ENCODE measurements around the gene CIAO1. TPM values are rescaled to one million over a fixed set of nuclear protein-coding genes. Genes with fewer than 3 reads are reported as not detected.

CIAO1 gene
- total and polyA plus RNA-seq, 3 donors from 2014 or later = 56.8 to 164 (median 154) TPM

DNA sequence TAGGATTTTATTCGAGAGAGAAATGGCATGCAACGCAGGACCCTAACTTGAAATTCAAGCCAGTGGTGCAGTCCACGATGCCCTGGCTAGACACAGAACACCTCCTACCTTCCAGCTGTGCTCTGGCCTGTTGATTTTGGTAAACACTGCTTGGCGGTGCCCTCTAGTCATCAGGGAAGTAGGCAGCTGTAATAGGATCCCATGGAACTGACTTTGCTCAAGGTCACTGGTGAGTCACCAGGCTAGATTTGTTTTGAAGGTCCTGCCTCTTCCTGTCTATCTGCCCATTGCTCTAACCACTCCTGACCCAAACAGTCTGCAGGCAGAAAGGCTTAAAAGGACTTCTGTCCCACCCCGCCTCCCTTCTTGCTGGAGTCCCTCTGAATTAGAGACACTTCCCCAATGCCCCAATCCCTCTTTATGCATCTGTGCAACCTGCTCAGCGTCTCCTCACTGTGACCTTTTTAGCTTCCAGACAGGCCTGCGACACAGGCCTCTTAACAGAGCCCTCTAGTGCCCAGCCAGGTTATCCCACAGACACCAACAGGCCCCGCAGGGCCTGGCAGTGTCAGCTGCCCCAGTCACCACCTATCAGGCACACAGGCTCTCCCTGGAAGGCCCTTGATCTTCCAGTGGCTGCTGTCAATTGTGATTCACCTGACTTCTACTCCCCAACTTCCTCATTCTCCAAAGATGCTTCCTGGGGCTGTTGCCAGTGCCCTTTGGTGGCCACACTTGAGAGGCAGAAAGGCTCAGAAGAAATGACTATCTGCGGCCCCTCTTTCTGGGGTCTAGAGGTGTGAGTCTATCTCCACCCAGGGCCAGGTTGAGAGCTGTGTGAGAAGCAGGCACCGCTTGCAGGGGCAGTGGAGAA, 5.4 kb upstream of the CIAO1 start:
- intact Hi-C loops (cut with DNase I; ENCODE audit: low total_unique reads) = no loop called here
- WGBS, 2 donors = 40% methylated on average over 10 of the region's 10 CpGs
- H3K36me3 ChIP-seq (ENCODE audit: low read depth, missing control alignments) = no peaks in the 10 kb centered on the region
- peak overlapping the region; percentile 47 to 70 for H3K27ac ChIP-seq
- DNase-seq = peak; percentile 72
- peaks cover 49% of the 10 kb centered on the region for H3K4me1 ChIP-seq
- no peaks in the 10 kb centered on the region for H3K9me3 ChIP-seq
- no peak for TF ChIP-seq POLR2A (IDR thresholded peaks at IDR 0.05)
- TF ChIP-seq, protein P1, sequence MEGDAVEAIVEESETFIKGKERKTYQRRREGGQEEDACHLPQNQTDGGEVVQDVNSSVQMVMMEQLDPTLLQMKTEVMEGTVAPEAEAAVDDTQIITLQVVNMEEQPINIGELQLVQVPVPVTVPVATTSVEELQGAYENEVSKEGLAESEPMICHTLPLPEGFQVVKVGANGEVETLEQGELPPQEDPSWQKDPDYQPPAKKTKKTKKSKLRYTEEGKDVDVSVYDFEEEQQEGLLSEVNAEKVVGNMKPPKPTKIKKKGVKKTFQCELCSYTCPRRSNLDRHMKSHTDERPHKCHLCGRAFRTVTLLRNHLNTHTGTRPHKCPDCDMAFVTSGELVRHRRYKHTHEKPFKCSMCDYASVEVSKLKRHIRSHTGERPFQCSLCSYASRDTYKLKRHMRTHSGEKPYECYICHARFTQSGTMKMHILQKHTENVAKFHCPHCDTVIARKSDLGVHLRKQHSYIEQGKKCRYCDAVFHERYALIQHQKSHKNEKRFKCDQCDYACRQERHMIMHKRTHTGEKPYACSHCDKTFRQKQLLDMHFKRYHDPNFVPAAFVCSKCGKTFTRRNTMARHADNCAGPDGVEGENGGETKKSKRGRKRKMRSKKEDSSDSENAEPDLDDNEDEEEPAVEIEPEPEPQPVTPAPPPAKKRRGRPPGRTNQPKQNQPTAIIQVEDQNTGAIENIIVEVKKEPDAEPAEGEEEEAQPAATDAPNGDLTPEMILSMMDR (IDR thresholded peaks at IDR 0.05) = peak in 2 of 3 experiments; percentile 8
- no peak overlapping the region for H3K4me3 ChIP-seq
- H3K27me3 ChIP-seq = no peaks in the 10 kb centered on the region

DNA sequence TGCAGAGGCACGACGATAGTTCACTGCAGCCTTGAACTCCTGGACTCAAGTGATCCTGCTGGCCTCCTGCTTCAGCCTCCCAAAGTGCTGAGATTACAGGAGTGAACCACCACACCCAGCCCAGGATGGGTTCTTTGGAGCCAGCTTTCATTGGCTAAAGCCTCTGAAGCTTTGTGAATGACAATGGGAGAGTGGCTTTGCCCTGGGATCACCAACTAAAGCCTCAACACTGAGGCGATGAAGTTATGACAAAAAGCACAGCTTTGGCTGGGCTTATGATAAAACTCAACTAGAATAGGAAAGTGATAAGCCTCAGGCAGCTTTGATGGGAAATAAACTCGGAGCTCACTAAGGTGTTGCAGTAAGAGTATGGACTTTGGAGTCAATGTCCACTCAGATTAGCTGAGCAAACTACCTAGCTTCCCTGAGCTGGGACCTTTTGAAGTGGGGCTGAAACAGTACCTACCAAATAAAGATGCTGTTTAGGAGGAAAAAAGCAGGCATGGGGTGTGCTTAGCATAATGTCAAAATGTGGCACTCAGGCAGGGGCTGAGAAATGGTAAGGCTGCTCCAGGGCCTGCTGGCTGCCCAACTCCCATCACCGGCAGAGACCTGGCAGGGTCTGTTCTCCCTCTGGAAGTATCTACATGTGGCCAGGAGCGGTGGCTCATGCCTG, 4.6 kb upstream of the CIAO1 start:
- WGBS, 2 donors = 63 to 68% methylated on average over 3 to 6 of the region's 6 CpGs
- Histone ChIP-seq H3K36me3 (ENCODE audit: low read depth, missing control alignments) (no peaks in the 10 kb centered on the region), H3K4me1 (peaks cover 49% of the 10 kb centered on the region), H3K27me3 (no peaks in the 10 kb centered on the region), H3K27ac (peak overlapping the region; percentile 47 to 70), H3K9me3 (no peaks in the 10 kb centered on the region), H3K4me3 (no peak overlapping the region)
- no peak for DNase-seq
- intact Hi-C loops (cut with DNase I; ENCODE audit: low total_unique reads) = no loop called here
- TF ChIP-seq POLR2A (IDR thresholded peaks at IDR 0.05) = no peak
- TF ChIP-seq, protein P1 (IDR thresholded peaks at IDR 0.05) = no peak

DNA sequence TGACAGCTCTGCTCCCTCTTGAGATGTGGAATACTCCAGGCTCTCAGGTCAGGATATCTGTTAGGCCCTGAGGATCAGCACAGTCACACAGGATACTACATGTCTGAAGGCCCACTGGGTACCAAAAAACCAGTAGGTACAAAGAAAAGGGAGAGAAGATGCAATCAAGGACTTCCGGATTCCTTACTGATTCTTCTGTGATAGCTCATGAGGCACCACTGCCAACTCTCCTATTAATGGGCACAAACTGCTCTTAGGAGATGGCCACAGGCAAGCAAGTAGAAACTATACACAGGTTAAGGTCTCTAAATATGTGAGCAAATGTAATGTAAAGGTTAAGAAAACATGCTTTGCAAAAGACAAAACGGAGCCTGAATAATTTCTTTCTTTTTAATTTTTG, 3.7 kb upstream of the CIAO1 start:
- intact Hi-C loops (cut with DNase I; ENCODE audit: low total_unique reads) = no loop called here
- no peak overlapping the region for H3K4me3 ChIP-seq
- H3K9me3 ChIP-seq = no peaks in the 10 kb centered on the region
- peaks cover 55% of the 10 kb centered on the region for H3K4me1 ChIP-seq
- 63 to 69% methylated on average over 2 of the region's 2 CpGs for WGBS, 2 donors
- no peaks in the 10 kb centered on the region for H3K36me3 ChIP-seq (ENCODE audit: low read depth, missing control alignments)
- H3K27me3 ChIP-seq = no peaks in the 10 kb centered on the region
- no peak overlapping the region for H3K27ac ChIP-seq
- no peak for DNase-seq
- TF ChIP-seq, protein P1 (IDR thresholded peaks at IDR 0.05) = no peak
- TF ChIP-seq POLR2A (IDR thresholded peaks at IDR 0.05) = no peak

DNA sequence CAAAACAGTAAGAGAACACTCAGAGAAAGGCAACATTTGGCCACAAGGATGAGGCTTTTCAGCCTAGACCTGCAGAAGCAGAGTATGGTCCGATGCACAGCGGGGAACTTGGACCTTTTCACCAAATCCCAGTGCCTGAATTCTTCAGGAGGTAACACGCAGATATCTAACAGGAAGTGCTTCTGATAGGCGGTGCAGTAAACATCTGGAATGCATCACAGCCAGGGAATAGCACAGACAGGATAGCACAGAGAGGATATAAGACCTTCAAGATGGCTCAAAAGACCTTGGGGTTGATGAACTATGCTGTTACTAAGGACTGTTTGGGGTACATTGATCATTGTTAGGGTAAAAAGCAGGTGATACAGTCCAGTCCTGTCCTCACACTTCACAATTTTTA, 1.9 kb upstream of the CIAO1 start:
- DNase-seq = no peak
- H3K4me1 ChIP-seq = peaks cover 51% of the 10 kb centered on the region
- no peaks in the 10 kb centered on the region for H3K9me3 ChIP-seq
- TF ChIP-seq, protein P1 (IDR thresholded peaks at IDR 0.05) = no peak
- TF ChIP-seq POLR2A (IDR thresholded peaks at IDR 0.05) = no peak
- intact Hi-C loops (cut with DNase I; ENCODE audit: low total_unique reads) = no loop called here
- WGBS, 2 donors = 33 to 41% methylated on average over 4 of the region's 4 CpGs
- no peaks in the 10 kb centered on the region for H3K36me3 ChIP-seq (ENCODE audit: low read depth, missing control alignments)
- no peaks in the 10 kb centered on the region for H3K27me3 ChIP-seq
- no peak overlapping the region for H3K27ac ChIP-seq
- H3K4me3 ChIP-seq = no peak overlapping the region

Measured in testis (tissue), 3 donors.